HepG2 (cell line): Measurements from ENCODE around the gene TSC22D4. TPM values are rescaled to one million over a fixed set of nuclear protein-coding genes. Genes with fewer than 3 reads are reported as not detected.
"Not testable (repeated sequence)": the region's sequence is repeated elsewhere in the genome, so short reads cannot be mapped to it uniquely, and the experiment has no call there.

Experiments
- ATAC-seq: fragments of 200-7000 bp; cut with Tn5 transposase; 3 replicates; pipeline ENCODE4 v1.9.1; 2020; ENCODE audit warnings: mild to moderate bottlenecking, moderate library complexity
- BruUV-seq: library from RNA; stranded (reverse); fragments of 400-500 nt; replicated peaks from 2 replicates; lab custom pipeline; 2021; lab: Mats Ljungman, UMichigan
- CTCF ChIA-PET: fragments of 300-600 bp; formaldehyde crosslinking; extraction: SDS; loops from one replicate; lab custom pipeline; 2021; ENCODE audit warnings: low total read pairs, inconsistent platforms, low intra/inter-chr PET ratio; lab: Yijun Ruan, JAX
- POLR2A ChIA-PET: fragments of 350-600 bp; sonication (Branson Sonifier 250); formaldehyde crosslinking; loops from one replicate; lab custom pipeline; 2020; ENCODE audit warnings: antibody characterized with exemption, inconsistent platforms; lab: Yijun Ruan, JAX
- DNase-seq: peaks from one replicate; pipeline ENCODE4 v3.0.0-alpha.2; 2015; ENCODE audit warnings: low spot score
- FAIRE-seq: peaks from 3 replicates; lab custom pipeline; 2011; peaks lifted over from hg19 to GRCh38; lab: Jason Lieb, UNC
- H2AFZ ChIP-seq: one replicate; pipeline ENCODE4 v1.6.1; 2011; ENCODE audit warnings: low read length, inconsistent platforms
- H3K27ac ChIP-seq: fragments of 300-600 bp; 3 replicates; pipeline ENCODE4 v1.8.0; 2011; ENCODE audit warnings: mixed run types, mild to moderate bottlenecking, mixed read lengths, low read length, inconsistent platforms; ENCODE audit not compliant: insufficient read depth; ENCODE audit errors: extremely low read length
- H3K27me3 ChIP-seq, 2 experiments: fragments of 200-600 bp in 1 of 2; 2 replicates in 1 of 2; 3 replicates in 1 of 2; pipeline versions ENCODE4 v1.6.0 to v1.8.0; 2011; ENCODE audit warnings: low read length in 2 of 2, mild to moderate bottlenecking in 2 of 2, moderate library complexity in 2 of 2, inconsistent platforms in 1 of 2; ENCODE audit not compliant: insufficient read depth in 2 of 2, control insufficient read depth in 1 of 2
- H3K36me3 ChIP-seq, 2 experiments: fragments of 200-600 bp in 1 of 2; replicated peaks in 1 of 2; 2 replicates in 1 of 2; 3 replicates in 1 of 2; pipeline versions ENCODE4 v1.5.1 to v1.8.0; 2011; ENCODE audit warnings: low read length in 2 of 2, inconsistent platforms in 1 of 2; ENCODE audit not compliant: insufficient read depth in 2 of 2, control insufficient read depth in 1 of 2
- H3K4me1 ChIP-seq: 2 replicates; pipeline ENCODE4 v1.5.1; 2012; ENCODE audit warnings: low read length, inconsistent platforms; ENCODE audit not compliant: insufficient read depth
- H3K4me2 ChIP-seq: 2 replicates; pipeline ENCODE4 v1.6.0; 2011; ENCODE audit warnings: low read depth, low read length, inconsistent platforms
- H3K4me3 ChIP-seq, 3 experiments: fragments of 200-600 bp in 1 of 3; sonication (generic), shearing (Covaris generic) in 1 of 3; replicated peaks in 1 of 3; 2 replicates each; pipeline ENCODE4 v1.5.1; 2011 to 2016; ENCODE audit warnings: low read length in 3 of 3, inconsistent platforms in 2 of 3, low read depth in 2 of 3, mild to moderate bottlenecking in 2 of 3, control low read depth in 1 of 3, mixed read lengths in 1 of 3; ENCODE audit not compliant: insufficient read depth in 1 of 3
- H3K79me2 ChIP-seq: one replicate; pipeline ENCODE4 v1.6.1; 2011; ENCODE audit warnings: low read length, inconsistent platforms; ENCODE audit not compliant: insufficient read depth
- H3K9ac ChIP-seq: 2 replicates; pipeline ENCODE4 v1.6.0; 2011; ENCODE audit warnings: mild to moderate bottlenecking, low read depth, low read length, inconsistent platforms; ENCODE audit not compliant: insufficient read depth
- H3K9me3 ChIP-seq: 2 replicates; pipeline ENCODE4 v1.5.1; 2012; ENCODE audit warnings: mild to moderate bottlenecking, low read length
- H4K20me1 ChIP-seq: 2 replicates; pipeline ENCODE4 v1.6.0; 2011; ENCODE audit warnings: inconsistent platforms, mild to moderate bottlenecking, low read length, moderate library complexity; ENCODE audit not compliant: insufficient read depth
- NFYC ChIP-seq: IDR thresholded peaks from 2 replicates; pipeline ENCODE4 v1.6.1; 2016; ENCODE audit warnings: missing genetic modification reagents, missing compliant biosample characterization
- USF2 ChIP-seq, 2 experiments: sonication (generic) in 1 of 2; formaldehyde crosslinking in 1 of 2; IDR thresholded peaks; 2 replicates each; pipeline versions ENCODE4 v1.5.1 to v1.6.1; 2011 to 2020; ENCODE audit warnings: borderline replicate concordance in 1 of 2, low read depth in 1 of 2, low read length in 1 of 2, mild to moderate bottlenecking in 1 of 2, missing genetic modification reagents in 1 of 2, moderate library complexity in 1 of 2
- WGBS: methylation state at CpG from one replicate; pipeline ENCODE4 v1.1.6; 2017; ENCODE audit warnings: low lambda C conversion rate; 5-methylcytosine and 5-hydroxymethylcytosine counted together
- in situ Hi-C: cut with HindIII; loops from 2 replicates; pipeline ENCODE4 v1.10.0; 2017; ENCODE audit warnings: low pct_unique_long_range_greater_than_20kb; ENCODE audit not compliant: extremely low pct_ligation_motif_present
- intact Hi-C: fragments of 100-400 bp; cut with micrococcal nuclease; formaldehyde crosslinking; loops from one replicate; pipeline ENCODE4 v1.10.0; 2022; ENCODE audit not compliant: unreplicated experiment
- polyA plus RNA-seq, 8 experiments: library from polyadenylated mRNA; depleted of rRNA in 3 of 8; stranded (reverse) in 7 of 8; unstranded in 1 of 8; fragments of >200 nt; fragmentation: Illumina TruSeq in 4 of 8; extraction: Trizol in 4 of 8; gene quantifications; 2 replicates each; pipeline versions ENCODE4 v1.2.1 to v1.2.3, GENCODE V29; 2011 to 2016; ENCODE audit warnings: low read depth in 4 of 8, missing spikeins in 1 of 8, mixed read lengths in 1 of 8; ENCODE audit not compliant: insufficient read depth in 1 of 8
- total RNA-seq, 5 experiments: library from RNA; depleted of rRNA; stranded (reverse); fragments of >200 nt; fragmentation: Illumina TruSeq; extraction: Trizol; gene quantifications; 2 replicates each; pipeline ENCODE4 v1.2.3, GENCODE V29; 2016; ENCODE audit warnings: low read depth in 1 of 5

Gene TSC22D4
- total and polyA plus RNA-seq, 2 of the 13 experiments (the other 11 are each of a cell fraction or from before 2014, with no cell fraction given), result 7.7 to 8.7 TPM

GRCh38 chr7:100523192-100523591 is 44.2 kb upstream of the TSC22D4 start:
- H3K4me2 ChIP-seq, H4K20me1 ChIP-seq, POLR2A ChIA-PET, BruUV-seq, H3K36me3 ChIP-seq, intact Hi-C loops, in situ Hi-C loops, H2AFZ ChIP-seq, H3K4me1 ChIP-seq, CTCF ChIA-PET, DNase-seq, FAIRE-seq, H3K4me3 ChIP-seq, H3K79me2 ChIP-seq, H3K27me3 ChIP-seq, H3K9ac ChIP-seq, H3K9me3 ChIP-seq, H3K27ac ChIP-seq, ATAC-seq: not testable (repeated sequence)
- WGBS, result no CpG with 5 or more reads among the region's 34 CpGs

GRCh38 chr7:100521909-100522593 is 43.0 kb upstream of the TSC22D4 start:
- DNase-seq; BruUV-seq; ATAC-seq; CTCF ChIA-PET; H3K79me2 ChIP-seq; FAIRE-seq; H3K4me3 ChIP-seq; H3K27me3 ChIP-seq; H4K20me1 ChIP-seq; H3K4me2 ChIP-seq; H2AFZ ChIP-seq; H3K9me3 ChIP-seq; H3K9ac ChIP-seq; H3K27ac ChIP-seq; intact Hi-C loops; in situ Hi-C loops; H3K36me3 ChIP-seq; H3K4me1 ChIP-seq; TF ChIP-seq USF2 (IDR thresholded peaks at IDR 0.05; ENCODE audit: low read depth, low read length): not testable (repeated sequence)
- 40% methylated on average over 2 of the region's 3 CpGs for WGBS
- POLR2A ChIA-PET, result interaction anchor here (0.7 kb wide), 1 partner anchor 93 kb away, joined by 3 read pairs; the partner anchor contains the start of gene ZCWPW1
- TF ChIP-seq USF2 (CRISPR knock-in tag; IDR thresholded peaks at IDR 0.05; ENCODE audit: borderline replicate concordance) (peak; percentile 49; the same call in 1 of the 2 replicates), NFYC (CRISPR knock-in tag) (peak; percentile 52; the same call in 1 of the 2 replicates)
